ENCODE measurements around the gene ZKSCAN5.
"Not testable (repeated sequence)": the region's sequence is repeated elsewhere in the genome, so short reads cannot be mapped to it uniquely, and the experiment has no call there.

ZKSCAN5 gene

GRCh38 chr7:99579281-99579955 lies 75.0 kb downstream of the ZKSCAN5 start:
- Mint-ChIP-seq H3K27ac (no peak overlapping the region), H3K4me1 (no peaks in the 10 kb centered on the region), H3K9me3 (no peaks in the 10 kb centered on the region), H3K36me3 (ENCODE audit: low read depth) (peaks cover 5% of the 10 kb centered on the region), H3K27me3 (ENCODE audit: low read depth) (peaks cover 9% of the 10 kb centered on the region), H3K4me3 (peak overlapping the region; percentile 93 to 95 (median 93))
- TF ChIP-seq CTCF (IDR thresholded peaks at IDR 0.05; ENCODE audit: unreplicated experiment in 3 of 3) = no peak

GRCh38 chr7:99579956-99580777 lies 75.7 kb downstream of the ZKSCAN5 start:
- Mint-ChIP-seq H3K9me3 (no peaks in the 10 kb centered on the region), H3K36me3 (ENCODE audit: low read depth) (no peaks in the 10 kb centered on the region), H3K27ac (peak overlapping the region; percentile 83 to 91 (median 85)), H3K4me3 (peak overlapping the region; percentile 93 to 95 (median 93)), H3K4me1 (no peaks in the 10 kb centered on the region), H3K27me3 (ENCODE audit: low read depth) (peaks cover 9% of the 10 kb centered on the region)
- TF ChIP-seq CTCF (IDR thresholded peaks at IDR 0.05; ENCODE audit: unreplicated experiment in 3 of 3) = peak; percentile 36 to 58 (median 50)

DNA sequence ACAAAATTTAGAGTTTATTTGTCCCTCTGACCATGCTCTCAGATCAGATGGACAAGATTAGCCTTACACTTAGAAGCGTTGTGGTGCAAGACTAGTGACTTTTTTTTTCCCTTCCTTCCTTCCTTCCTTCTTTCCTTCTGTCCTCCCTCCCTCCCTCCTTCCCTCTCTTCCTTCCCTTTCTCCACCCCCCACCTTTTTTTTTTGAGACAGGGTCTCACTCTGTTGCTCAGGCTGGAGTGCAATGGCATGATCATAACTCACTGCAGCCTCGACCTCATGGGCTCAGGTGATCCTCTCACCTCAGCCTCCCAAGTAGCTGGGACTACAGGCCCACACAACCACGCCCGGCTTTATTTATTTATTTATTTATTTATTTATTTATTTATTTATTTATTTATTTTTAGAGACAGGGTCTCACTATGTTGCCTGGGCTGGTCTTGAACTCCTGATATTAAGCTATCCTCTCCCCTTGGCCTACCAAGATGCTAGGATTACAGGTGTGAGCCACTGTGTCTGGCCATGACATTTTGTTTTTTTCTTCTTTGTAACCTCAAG lies 76.4 kb downstream of the ZKSCAN5 start:
- H3K4me1 Mint-ChIP-seq; H3K9me3 Mint-ChIP-seq; H3K36me3 Mint-ChIP-seq (ENCODE audit: low read depth); H3K27me3 Mint-ChIP-seq (ENCODE audit: low read depth): not testable (repeated sequence)
- peak overlapping the region; percentile 93 to 95 (median 93) for H3K4me3 Mint-ChIP-seq
- H3K27ac Mint-ChIP-seq = peak overlapping the region; percentile 83 to 91 (median 85)
